D341Med (cell line): ENCODE results near the gene RNPC3.
A peak's percentile ranks its signal among the peaks of the same experiment; 100 is the strongest.

Experiments used
- DNase-seq: peaks from one replicate; pipeline ENCODE4 v3.0.0; 2012; ENCODE audit warnings: low spot score

The RNPC3 gene

DNA sequence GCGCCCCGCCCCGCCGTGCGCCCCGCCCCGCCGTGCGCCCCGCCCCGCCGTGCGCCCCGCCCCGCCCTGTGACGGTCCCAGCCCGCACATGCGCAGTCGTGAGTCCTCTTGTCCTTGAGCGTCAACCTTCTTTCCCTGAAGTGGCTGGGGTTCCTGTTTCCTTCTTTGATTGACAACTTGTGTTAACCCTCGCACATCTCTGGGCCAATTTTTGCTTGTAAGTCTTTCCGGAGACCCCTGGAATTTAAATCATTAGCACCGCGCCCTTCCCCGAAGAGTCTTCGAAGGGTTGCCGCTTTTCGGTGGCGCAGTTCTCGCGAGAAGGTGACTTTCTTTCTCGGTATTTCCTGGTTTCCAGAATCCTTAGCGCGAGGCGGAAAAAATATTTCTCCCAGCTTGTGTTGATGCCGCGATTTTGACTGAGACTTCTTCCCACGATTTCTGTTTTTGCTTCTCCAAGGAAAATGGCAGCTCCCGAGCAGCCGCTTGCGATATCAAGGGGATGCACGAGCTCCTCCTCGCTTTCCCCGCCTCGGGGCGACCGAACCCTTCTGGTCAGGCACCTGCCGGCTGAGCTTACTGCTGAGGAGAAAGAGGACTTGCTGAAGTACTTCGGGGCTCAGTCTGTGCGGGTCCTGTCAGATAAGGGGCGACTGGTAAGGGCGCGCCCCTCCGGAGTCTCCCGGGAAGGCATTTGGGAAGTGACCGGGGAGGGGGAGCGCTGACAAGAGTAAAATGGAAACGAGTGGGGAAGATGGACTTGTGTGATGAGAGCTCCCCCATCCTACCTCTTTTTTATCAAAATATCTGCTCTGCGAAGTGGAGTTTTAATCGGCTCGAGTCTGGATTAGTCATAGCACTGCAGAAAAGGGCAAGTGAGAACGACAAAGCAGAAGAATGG, at the start of gene RNPC3:
Gene RNPC3, plus strand, starts transcription at position 93 of the 901 bp plus-strand sequence. Its CDS starts 372 bp downstream, at position 465.
- DNase-seq: peak; percentile 79

- no peak for DNase-seq
These were observed 48.4 kb upstream of the RNPC3 start for GRCh38 chr1:103477101-103477500.

DNA sequence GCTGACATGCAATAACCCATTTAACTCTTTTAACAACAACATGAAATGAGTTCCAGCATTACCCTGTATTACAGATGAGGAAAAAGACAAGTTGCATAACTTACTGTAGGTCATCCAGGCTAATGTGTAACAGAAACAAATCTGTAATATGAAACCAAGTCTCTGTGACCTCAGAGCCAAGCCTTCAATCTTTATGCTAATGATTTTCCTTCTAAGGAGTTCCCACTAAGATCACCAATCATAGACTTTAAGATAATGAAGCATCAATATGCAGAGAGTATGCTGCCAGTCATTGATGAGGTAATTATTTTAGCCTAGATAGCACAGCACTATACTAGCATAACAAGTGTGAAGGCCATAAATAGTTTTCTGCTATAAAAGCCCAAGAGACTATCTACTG, 35.6 kb upstream of the RNPC3 start:
- no peak for DNase-seq

DNA sequence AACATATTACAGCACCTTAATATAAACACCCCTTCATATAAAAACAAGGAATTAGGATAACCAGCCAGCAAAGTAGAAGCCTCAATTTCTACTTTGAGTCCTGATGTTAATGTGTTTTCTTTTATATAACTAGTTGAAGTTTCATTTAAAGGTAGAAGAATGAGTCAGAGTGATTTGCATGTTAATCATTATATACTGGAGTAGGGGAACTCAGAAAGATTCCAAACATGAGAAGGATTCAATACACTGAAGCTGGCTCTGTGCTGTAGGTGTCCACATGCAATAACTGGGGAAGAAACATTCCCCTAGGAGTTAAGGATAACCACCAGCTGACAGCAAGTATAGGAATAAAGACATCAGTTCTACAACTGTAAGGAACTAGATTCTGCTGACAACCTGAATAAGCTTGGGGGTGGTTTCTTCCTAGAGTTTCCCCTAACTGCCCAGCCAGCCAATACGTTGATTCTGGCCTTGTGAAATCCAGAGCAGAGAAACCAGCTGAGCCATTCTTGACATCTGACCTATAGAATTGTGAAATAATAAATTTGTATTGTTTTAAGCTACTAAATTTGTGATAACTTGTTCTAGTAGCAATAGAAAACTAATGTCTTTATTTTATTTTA, 33.4 kb upstream of the RNPC3 start:
- DNase-seq: no peak

- DNase-seq: no peak
These were observed 29.4 kb upstream of the RNPC3 start for GRCh38 chr1:103496014-103496635.

- DNase-seq: no peak
These were observed 28.1 kb upstream of the RNPC3 start for GRCh38 chr1:103497404-103497803.

GRCh38 chr1:103509250-103509649, 16.2 kb upstream of the RNPC3 start:
- no peak for DNase-seq

DNA sequence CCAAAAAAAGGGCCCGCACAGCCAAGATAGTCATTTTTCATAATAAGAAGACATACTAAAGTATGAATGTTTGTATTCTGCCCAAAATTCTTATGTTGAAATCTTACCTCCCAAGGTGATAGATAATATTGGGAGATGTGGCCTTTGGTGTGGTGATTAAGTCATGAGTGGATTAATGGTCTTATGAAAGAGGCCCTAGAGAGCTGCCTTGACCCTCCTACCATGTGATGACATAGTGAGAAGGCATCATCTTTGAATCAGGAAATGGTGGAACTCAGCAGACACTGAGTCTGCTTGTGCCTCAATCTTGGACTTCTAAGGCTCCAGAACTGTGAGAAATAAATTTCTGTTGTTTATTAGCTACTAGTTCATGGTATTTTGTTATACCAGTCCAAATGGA, 11.8 kb upstream of the RNPC3 start:
- no peak for DNase-seq

DNA sequence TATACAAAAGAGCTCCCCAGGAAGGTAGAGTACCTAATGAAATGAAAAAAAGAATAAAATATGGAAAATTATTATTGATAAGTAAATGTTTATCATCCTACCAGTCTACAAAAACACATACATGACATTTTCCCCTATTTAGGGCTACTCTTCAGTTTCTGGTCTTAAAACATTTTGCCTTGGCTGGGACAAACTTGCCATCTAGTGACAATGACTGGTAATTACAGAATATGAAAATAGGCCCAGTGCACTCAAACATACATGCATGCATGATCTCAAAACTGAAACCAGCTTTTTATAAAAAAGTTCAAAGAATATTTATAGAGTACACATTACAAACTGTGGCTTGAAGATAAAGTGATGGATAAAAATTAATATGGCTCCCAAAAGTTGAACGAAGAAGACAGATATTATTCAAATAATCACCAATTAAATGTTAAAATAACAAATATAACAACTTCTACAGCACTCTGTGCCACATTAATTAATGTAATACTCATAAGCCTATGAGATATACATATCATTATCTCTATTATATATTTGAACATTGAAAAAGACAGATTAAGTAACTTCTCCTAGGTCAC, 10.5 kb upstream of the RNPC3 start:
- peak; percentile 17 for DNase-seq

- DNase-seq: no peak
These were observed 9.2 kb upstream of the RNPC3 start for GRCh38 chr1:103516283-103516682.

- DNase-seq: no peak
These were observed 8.8 kb upstream of the RNPC3 start for GRCh38 chr1:103516693-103517092.

DNA sequence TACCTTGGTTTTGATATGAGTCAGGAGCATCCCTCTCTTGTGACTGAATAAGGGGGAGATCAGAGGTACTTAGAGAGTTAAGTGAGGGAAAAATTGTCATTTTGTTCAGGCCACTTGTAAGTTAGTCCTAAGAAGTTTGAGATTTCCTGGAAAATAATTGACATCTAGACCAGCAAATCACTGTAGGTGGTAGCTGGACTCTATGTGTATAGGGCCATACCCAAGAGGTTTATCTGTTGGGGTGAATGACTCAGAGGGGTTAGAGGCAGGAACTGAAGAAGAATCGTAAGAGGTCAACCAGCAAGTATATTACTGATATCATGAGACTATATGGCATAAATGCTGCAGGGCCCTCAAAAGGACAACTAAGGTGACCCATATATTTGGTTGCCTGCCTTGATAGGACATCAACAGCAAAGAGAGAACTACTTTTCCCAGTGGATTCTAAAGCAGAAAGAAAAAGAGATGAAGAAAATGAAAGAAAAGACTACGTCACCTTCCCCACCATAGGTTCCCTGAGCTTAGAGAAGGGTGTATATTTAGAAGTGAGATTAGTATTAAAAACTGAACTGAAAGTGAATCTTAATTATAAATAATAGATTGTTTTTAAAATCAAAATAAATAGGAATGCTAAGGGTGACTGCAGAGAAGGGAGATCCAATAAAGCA, 8.0 kb upstream of the RNPC3 start:
- DNase-seq: no peak

DNA sequence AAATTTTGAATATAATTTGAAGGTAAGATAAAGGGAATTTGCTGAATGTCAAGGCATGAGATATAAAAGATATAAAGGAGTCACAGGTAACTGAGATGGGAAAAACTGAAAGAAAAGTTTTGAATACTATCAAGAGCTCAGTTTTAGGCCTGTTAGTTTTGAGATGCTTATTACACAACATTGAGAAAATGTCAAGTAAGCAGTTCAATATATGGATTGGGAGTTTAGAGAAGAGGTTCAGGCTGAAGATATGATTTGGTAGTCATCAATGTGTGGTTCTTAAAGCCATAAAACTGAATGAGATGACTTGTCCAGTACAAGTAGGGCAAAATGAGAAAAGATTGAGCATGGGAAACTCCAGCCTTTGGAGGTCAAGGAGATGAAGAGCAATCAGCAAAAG, 4.7 kb upstream of the RNPC3 start:
- DNase-seq: no peak

DNA sequence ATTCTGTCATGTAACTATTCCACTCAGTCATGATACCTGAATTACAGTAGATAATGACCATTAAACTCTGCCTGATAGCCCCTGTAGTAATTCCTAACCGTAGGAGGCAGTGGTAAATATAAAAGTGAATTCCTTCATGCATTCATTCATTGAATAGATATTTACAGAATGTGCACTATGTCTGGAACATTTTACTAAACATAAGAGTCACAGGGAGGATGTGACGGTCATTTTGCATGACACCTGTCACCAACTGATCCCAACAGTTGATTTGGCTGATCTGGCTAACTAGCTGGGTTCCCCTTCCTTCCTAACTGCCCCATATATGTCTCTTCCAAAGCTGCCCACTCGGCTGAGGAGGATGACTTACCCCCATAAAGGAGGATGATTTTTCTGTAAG, 2.2 kb upstream of the RNPC3 start:
- no peak for DNase-seq

DNA sequence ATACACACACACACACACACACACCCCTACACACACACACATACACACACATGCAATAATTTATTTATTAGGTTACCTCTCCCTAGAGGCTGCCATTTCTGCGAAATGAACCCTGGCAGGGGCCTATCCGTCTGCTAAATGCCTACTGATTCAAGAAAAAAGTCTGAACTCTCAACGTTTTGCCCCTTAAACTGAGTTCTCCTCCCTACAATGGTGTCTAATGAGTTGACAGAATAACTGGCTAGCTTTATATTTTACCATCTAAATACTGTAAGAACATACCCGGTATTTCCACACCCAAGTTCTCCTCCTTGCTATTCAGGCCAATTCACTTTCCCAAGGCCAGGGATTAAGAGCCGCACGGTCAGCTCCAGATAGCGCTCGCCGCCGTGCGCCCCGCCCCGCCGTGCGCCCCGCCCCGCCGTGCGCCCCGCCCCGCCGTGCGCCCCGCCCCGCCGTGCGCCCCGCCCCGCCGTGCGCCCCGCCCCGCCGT, 339 bp upstream of the RNPC3 start:
- DNase-seq: peak; percentile 66

DNA sequence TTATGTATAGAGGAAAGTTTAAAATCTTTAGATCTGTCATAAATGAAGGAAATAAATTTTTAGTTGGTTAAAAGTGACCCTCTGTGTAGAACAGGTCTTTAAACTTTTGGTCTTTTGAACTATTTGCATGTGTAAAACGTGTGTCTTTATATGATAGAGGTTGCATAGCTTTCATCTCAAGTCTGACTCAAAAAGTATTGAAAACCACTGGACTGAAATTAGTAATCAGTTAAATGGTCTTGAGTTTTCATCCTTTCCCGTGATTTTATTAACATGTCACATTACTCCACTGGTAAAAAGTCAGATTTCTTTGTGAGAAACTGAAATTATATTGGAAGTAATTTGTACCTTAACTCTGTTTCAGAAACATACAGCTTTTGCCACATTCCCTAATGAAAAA, 1.8 kb downstream of the RNPC3 start:
- DNase-seq: no peak

DNA sequence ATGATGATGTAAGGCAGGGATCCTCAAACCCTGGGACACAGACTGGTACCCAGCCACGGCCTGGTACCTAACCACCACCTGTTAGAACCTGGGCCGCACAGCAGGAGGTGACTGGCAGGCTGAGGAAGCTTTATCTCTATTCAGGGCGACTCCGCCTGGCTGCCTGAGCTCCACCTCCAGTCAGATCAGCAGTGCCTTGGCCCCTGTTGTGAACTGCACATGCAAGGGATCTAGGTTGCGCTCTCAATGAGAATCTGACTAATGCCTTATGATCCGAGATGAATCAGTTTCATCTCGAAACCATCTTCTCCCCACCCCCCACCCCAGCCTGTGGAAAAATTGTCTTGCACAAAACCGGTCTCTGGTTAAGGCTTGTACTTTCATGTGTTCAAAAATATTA, 4.2 kb downstream of the RNPC3 start:
- DNase-seq: no peak

- DNase-seq: no peak
These were observed 12.7 kb downstream of the RNPC3 start for GRCh38 chr1:103538226-103538625.

DNA sequence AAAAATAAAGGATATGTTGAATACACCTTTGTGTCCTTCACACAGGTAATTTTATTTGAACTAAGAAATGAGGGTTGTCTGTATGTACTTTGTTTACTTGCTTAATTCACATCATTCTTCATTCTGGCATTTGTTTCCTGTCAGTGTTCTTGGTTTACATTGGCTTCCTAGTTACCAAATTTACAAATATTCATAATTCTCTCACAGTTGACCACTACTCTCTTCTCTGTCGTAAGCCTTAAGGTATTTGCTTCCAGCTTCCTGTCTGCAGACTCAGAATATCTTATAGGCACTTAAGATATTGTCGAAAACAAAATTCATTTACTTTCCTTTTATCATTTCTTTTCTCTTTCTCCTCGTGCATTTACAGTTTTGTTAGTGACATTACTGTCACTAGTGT, 15.9 kb downstream of the RNPC3 start:
- no peak for DNase-seq

DNA sequence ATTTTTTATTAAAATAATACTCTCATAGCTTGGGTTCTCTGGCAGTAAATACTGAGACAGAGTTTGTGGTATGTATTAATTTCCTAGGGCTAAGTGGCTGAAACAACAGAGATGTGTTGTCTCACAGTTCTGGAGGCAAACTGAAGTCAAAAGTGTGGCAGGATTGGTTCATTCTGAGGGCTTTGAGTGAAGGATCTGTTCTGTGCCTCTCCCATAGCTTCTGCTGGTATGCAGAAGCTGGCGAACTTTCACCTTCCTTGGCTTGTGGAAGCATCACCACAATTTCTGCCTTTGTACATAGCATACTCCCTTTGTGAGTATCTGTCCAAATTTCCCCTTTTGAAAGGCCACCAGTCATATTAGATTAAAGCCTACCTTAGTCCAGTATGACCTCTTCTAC, 21.0 kb downstream of the RNPC3 start:
- no peak for DNase-seq

- DNase-seq: no peak
These were observed 22.3 kb downstream of the RNPC3 start for GRCh38 chr1:103547840-103548239.

DNA sequence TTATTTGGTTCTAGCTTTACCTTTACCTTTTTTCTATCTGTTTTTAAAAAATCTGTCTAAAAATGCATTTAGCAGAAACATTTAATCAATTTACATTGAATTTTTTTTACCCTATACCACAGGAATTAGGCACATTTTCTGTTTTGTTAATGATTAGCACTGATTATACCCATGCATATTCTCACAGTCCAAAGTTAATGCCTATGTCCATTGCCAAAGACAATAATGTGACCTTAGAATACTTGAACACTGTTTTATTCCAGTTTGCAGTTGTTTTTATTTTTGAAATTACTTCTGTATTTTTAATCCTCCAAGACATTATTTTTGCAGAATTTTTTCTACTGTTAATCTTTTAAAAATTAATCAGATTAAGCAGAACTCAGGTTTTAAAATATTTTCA, 34.9 kb downstream of the RNPC3 start:
- no peak for DNase-seq
